Vagina (tissue), 2 donors: ENCODE measurements around the gene RPS28. TPM values are rescaled to one million over a fixed set of nuclear protein-coding genes. Genes with fewer than 3 reads are reported as not detected.
"Not testable (repeated sequence)": the region's sequence is repeated elsewhere in the genome, so short reads cannot be mapped to it uniquely, and the experiment has no call there.

ENCODE experiments used
- DNase-seq, 2 donors: peaks; one replicate each; pipeline ENCODE4 v3.0.0-alpha.2; 2017; ENCODE audit errors: extremely low spot score in 2 of 2
- H3K27ac ChIP-seq: fragments of 200-600 bp; sonication (generic); one replicate; pipeline ENCODE4 v1.5.1; 2019
- H3K27me3 ChIP-seq: fragments of 200-600 bp; sonication (generic); one replicate; pipeline ENCODE4 v1.5.1; 2019
- H3K36me3 ChIP-seq, 2 donors: fragments of 200-600 bp; sonication (generic); one replicate each; pipeline ENCODE4 v1.5.1; 2017 to 2019
- H3K4me1 ChIP-seq: fragments of 200-600 bp; sonication (generic); one replicate; pipeline ENCODE4 v1.5.1; 2019
- H3K4me3 ChIP-seq, 2 donors: fragments of 200-600 bp; sonication (generic); 1 replicate in 1 of 2; 2 replicates in 1 of 2; pipeline ENCODE4 v1.5.1; 2016 to 2019
- H3K9me3 ChIP-seq: fragments of 200-600 bp; sonication (generic); one replicate; pipeline ENCODE4 v1.5.1; 2019
- POLR2A ChIP-seq, 2 donors: fragments of 450-650 bp; IDR thresholded peaks; one replicate each; pipeline ENCODE4 v1.6.1; 2017; ENCODE audit warnings: antibody characterized with exemption in 2 of 2, mild to moderate bottlenecking in 2 of 2, moderate library complexity in 2 of 2
- POLR2AphosphoS5 ChIP-seq, 2 donors: sonication (generic); formaldehyde crosslinking; IDR thresholded peaks; one replicate each; pipeline ENCODE4 v1.9.0; 2017; ENCODE audit warnings: antibody characterized with exemption in 2 of 2, mild to moderate bottlenecking in 2 of 2, low read depth in 1 of 2; ENCODE audit not compliant: insufficient read depth in 1 of 2
- intact Hi-C: fragments of 100-400 bp; cut with DNase I; formaldehyde crosslinking; loops from one replicate; pipeline ENCODE4 v1.15.1; 2023
- total RNA-seq: library from RNA; depleted of rRNA; stranded (reverse); fragments of >200 nt; gene quantifications from one replicate; pipeline ENCODE4 v1.2.3, GENCODE V29; 2016
- TF ChIP-seq, protein P1 (sequence below), 3 experiments: fragments of 450-650 bp in 2 of 3; fragments of 200-600 bp in 1 of 3; sonication (generic) in 1 of 3; IDR thresholded peaks; one replicate each; pipeline ENCODE4 v1.5.1; 2017 to 2019; ENCODE audit warnings: antibody characterized with exemption in 3 of 3, mild to moderate bottlenecking in 2 of 3, moderate library complexity in 2 of 3

The RPS28 gene
- total RNA-seq, 1 donor from 2014 or later, result 516 TPM

DNA sequence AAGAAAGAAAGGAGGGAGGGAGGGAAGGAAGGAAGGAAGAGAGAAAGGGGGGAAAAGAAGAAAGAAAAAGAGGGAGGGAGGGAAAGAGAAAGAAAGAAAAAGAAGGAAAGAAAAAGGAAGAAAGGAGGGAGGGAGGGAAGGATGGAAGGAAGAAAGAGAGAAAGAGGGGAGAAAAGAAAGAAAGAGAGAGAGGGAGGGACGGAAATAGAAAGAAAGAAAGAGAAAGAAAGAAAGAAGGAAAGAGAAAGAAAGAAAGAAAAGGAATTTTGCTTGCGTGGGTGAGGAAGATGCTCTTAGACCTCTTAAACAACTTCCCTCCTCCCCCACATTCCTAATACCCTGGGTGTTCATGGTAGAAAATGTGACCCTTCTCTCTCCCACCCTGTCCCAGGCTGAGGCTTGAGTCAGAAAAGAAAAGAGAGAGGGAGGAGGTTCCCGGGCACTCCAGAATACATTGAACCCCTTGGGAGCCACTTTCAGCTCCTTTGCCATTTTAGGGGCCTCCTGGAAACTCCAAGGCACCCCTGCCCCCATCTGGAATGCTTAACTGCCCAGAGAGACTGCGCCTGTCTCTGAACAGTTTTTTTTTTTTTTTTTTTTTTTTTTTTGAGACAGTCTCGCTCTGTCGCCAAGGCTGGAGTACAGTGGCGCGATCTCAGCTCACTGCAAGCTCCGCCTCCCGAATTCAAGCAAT, 31.0 kb downstream of the RPS28 start:
- Histone ChIP-seq H3K4me3 (peak overlapping the region in 1 of 2 donors; percentile 16), H3K36me3 (no peaks in the 10 kb centered on the region), H3K9me3 (no peaks in the 10 kb centered on the region), H3K27me3 (no peaks in the 10 kb centered on the region), H3K27ac (no peak overlapping the region), H3K4me1 (peaks cover 9% of the 10 kb centered on the region)
- intact Hi-C loops, result loop anchor here (10.0 kb wide), 1 partner anchor 153 kb away; the partner anchor contains the start of gene PRAM1
- no peak for DNase-seq
- TF ChIP-seq POLR2AphosphoS5 (IDR thresholded peaks at IDR 0.05; ENCODE audit: insufficient read depth in 1 of 2, low read depth in 1 of 2) (no peak), POLR2A (IDR thresholded peaks at IDR 0.05) (no peak)
- TF ChIP-seq, protein P1, sequence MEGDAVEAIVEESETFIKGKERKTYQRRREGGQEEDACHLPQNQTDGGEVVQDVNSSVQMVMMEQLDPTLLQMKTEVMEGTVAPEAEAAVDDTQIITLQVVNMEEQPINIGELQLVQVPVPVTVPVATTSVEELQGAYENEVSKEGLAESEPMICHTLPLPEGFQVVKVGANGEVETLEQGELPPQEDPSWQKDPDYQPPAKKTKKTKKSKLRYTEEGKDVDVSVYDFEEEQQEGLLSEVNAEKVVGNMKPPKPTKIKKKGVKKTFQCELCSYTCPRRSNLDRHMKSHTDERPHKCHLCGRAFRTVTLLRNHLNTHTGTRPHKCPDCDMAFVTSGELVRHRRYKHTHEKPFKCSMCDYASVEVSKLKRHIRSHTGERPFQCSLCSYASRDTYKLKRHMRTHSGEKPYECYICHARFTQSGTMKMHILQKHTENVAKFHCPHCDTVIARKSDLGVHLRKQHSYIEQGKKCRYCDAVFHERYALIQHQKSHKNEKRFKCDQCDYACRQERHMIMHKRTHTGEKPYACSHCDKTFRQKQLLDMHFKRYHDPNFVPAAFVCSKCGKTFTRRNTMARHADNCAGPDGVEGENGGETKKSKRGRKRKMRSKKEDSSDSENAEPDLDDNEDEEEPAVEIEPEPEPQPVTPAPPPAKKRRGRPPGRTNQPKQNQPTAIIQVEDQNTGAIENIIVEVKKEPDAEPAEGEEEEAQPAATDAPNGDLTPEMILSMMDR (IDR thresholded peaks at IDR 0.05), result no peak

DNA sequence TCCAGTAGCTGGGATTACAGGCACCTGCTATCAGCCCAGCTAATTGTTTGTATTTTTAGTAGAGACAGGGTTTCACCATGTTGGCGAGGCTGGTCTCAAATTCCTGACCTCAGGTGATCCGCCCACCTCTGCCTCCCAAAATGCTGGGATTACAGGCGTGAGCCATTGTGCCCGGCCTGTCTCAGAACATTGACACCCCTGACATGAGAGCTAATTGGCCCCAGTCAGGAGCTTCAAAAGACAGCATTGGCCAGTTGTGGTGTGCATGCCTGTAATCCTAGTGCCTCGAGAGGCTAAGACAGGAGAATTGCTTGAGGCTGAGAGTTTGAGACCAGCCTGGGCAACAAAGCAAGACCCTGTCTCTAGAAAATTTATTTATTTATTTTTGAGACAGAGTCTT, 31.5 kb downstream of the RPS28 start:
- not testable (repeated sequence) for H3K27me3 ChIP-seq, H3K9me3 ChIP-seq, H3K4me1 ChIP-seq, H3K36me3 ChIP-seq, H3K4me3 ChIP-seq, H3K27ac ChIP-seq, DNase-seq
- intact Hi-C loops, result loop anchor here (10.0 kb wide), 1 partner anchor 152 kb away; the partner anchor contains the start of gene PRAM1

DNA sequence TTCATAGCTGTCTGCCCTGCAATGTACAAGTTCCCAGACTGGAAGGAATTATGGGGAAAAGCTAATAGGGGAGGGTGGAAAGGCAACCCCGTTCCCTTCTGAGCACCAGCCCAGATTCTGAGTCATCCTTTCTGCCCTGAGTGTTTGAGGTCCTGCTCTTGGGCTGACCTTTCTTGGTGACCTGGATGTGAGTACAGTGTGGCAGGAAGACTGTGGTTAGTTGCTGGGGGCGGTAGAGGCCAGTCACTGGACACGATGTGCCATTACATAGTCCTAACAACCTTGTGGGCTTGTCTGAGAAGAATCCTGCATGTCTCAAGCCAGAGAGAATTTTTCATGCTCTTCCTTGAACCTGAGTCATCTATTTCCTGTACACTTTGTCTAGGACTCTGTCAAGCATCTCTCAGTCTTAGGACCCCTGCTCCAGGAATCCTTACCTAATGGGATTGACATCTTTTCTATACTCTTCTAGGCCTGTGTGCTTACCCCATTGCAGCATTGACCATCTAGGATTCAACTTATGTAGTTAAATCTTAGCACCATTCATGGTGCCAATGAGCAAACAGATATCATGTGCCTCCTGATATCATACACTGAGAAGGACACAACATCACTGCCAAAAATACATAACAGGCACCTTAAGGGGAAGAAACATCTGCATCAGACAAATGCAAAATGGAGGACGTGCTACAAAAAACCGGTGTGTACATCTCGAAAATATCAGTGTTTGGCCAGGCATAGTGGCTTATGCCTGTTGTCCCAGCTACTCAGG, 34.5 kb downstream of the RPS28 start:
- Histone ChIP-seq H3K27ac (peak overlapping the region; percentile 3), H3K4me1 (peaks cover 9% of the 10 kb centered on the region), H3K9me3 (no peaks in the 10 kb centered on the region), H3K36me3 (no peaks in the 10 kb centered on the region), H3K27me3 (no peaks in the 10 kb centered on the region), H3K4me3 (no peak overlapping the region)
- intact Hi-C loops, result loop anchor here (5.0 to 10.0 kb wide), 2 partner anchors 36 to 149 kb away; partner anchors contain the start of genes PRAM1 and RAB11B
- no peak for DNase-seq
- peak in 1 of 2 donors; percentile 51 for TF ChIP-seq POLR2AphosphoS5 (IDR thresholded peaks at IDR 0.05; ENCODE audit: insufficient read depth in 1 of 2, low read depth in 1 of 2)
- TF ChIP-seq, protein P1 (IDR thresholded peaks at IDR 0.05), result no peak

DNA sequence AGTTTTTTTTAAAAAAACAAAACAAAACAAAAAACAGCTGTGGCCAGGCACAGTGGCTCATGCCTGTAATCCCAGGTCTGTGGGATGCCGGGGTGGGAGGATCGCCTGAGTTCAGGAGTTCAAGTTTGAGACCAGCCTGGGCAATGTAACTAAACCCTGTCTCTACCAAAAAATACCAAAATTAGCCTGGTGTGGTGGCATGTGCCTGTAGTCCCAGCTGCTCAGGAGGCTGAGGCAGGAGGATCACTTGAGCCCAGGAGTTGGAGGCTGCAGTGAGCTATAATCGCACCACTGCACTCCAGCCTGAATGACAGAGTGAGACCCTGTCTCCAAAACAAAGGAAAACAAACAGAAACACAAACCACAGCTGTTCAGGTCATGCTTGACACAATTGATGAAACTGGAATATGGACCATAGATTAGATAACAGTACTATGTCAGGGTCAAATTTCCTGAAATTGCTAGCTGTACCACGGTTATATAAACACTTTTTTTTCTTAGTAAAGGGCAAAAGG, 35.8 kb downstream of the RPS28 start:
- DNase-seq, result no peak
- Histone ChIP-seq H3K4me1 (peaks cover 19% of the 10 kb centered on the region), H3K4me3 (no peak overlapping the region), H3K36me3 (no peaks in the 10 kb centered on the region), H3K27me3 (no peaks in the 10 kb centered on the region), H3K27ac (no peak overlapping the region), H3K9me3 (no peaks in the 10 kb centered on the region)
- intact Hi-C loops, result loop anchor here (5.0 to 10.0 kb wide), 2 partner anchors 35 to 148 kb away; partner anchors contain the start of genes PRAM1 and RAB11B
- no peak for TF ChIP-seq POLR2A (IDR thresholded peaks at IDR 0.05)
- TF ChIP-seq POLR2AphosphoS5 (IDR thresholded peaks at IDR 0.05; ENCODE audit: insufficient read depth in 1 of 2, low read depth in 1 of 2), result no peak
- TF ChIP-seq, protein P1 (IDR thresholded peaks at IDR 0.05), result no peak

DNA sequence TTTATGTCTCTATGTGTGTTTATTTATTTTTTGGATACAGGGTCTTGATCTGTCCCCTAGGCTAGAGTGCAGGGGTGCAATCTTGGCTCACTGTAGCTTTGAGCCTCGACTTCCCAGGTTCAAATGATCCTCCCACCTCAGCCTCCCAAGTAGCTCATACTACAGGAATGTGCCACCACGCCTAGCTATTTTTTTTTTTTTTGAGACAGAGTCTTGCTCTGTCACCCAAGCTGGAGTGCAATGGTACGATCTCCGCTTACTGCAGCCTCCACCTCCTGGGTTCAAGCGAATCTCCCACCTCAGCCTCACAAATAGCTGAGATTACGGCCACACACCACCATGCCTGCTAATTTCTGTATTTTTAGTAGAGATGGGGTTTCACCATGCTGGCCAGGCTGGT, 37.7 kb downstream of the RPS28 start:
- Histone ChIP-seq H3K27ac (no peak overlapping the region), H3K4me3 (no peak overlapping the region), H3K9me3 (no peaks in the 10 kb centered on the region), H3K36me3 (no peaks in the 10 kb centered on the region), H3K27me3 (no peaks in the 10 kb centered on the region), H3K4me1 (peaks cover 34% of the 10 kb centered on the region)
- intact Hi-C loops, result loop anchor here (5.0 to 10.0 kb wide), 2 partner anchors 33 to 146 kb away; partner anchors contain the start of genes PRAM1 and RAB11B
- no peak for TF ChIP-seq POLR2AphosphoS5 (IDR thresholded peaks at IDR 0.05; ENCODE audit: insufficient read depth in 1 of 2, low read depth in 1 of 2)
- TF ChIP-seq, protein P1 (IDR thresholded peaks at IDR 0.05), result no peak
- no peak for TF ChIP-seq POLR2A (IDR thresholded peaks at IDR 0.05)
- no peak for DNase-seq
